Midbrain (tissue), 1 donor: Measurements from ENCODE around the gene L3MBTL4.
"Not testable (repeated sequence)": the region's sequence is repeated elsewhere in the genome, so short reads cannot be mapped to it uniquely, and the experiment has no call there.

Experiments
- DNase-seq: peaks from one replicate; lab custom pipeline; 2025; lab: John Stamatoyannopoulos, UW

Gene L3MBTL4

DNA sequence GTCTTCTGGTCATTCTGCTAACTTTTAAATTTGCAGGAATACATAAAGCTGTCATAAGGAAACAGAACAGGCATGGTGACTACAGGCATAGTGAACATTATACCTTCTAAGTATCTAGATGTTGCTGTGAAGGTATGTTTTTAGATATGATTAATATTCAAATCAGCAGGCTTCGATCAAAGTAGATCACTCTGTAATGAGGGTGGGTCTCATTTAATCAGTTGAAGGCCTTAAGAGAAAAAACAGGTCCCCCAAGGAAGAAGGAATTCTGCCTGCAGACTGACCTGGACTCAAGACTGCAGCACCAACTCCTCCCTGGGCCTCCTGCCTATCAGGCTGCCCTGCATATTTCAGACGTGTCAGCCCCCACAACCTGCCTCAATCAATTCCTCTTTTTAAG lies 104.0 kb downstream of the L3MBTL4 start:
- DNase-seq = no peak

- DNase-seq = no peak
Observed at GRCh38 chr18:6297875-6298274, 116.8 kb downstream of the L3MBTL4 start.

DNA sequence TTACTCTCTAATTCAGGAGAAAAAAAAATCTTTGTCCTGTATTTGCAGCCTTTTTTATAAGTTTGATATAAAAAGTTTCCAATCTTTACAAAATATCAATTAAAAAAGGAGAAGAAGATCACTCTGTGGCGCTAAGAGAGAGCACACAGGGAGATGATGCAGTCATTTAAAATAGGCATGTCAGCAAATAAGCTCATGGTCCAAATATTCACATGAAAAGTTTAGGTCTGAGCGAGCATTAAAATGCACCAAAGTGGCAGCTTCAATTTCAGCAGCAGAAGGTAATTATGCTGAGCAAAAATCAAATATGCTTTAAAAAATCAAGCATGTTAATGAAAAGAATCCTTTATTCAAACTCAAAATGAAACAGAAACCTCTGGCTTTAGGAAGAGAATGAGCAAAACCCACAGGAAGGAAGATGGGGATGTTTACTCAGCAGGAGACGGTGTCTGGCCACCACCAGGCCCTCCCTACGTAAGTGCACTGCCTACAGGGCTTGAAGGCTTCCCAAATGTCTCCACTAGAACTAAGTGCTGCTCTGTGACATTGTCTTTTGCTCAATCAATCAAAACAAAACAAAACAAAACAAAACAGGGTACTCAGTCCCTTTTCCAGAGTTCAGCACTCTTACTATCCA lies 120.4 kb downstream of the L3MBTL4 start:
- DNase-seq = peak; percentile 9

- no peak for DNase-seq
Observed at GRCh38 chr18:6289843-6290242, 124.9 kb downstream of the L3MBTL4 start.

DNA sequence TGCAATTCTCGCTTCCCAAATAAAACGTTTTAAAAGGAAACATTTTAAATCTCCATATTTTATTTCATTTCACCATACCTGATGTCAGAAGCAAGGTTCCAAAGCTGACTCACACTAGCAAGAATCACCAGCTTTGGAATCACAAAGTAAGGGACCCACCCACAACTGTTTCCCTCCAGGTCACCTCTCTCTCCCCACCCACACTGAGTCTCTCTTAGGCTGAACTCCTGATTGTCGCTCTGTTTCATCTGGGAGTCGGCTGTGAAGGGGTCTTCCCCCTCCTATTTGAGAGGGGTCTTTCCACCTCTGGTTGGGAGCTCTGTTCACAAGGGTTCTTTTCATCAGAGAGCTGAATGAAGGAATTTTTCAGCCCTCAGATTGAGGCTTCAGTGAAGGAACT lies 128.1 kb downstream of the L3MBTL4 start:
- DNase-seq = no peak

GRCh38 chr18:6284761-6285160 lies 129.9 kb downstream of the L3MBTL4 start:
- no peak for DNase-seq

- DNase-seq = no peak
Observed at GRCh38 chr18:6284300-6284699, 130.4 kb downstream of the L3MBTL4 start.

- peak; percentile 8 for DNase-seq
Observed at GRCh38 chr18:6281874-6282273, 132.8 kb downstream of the L3MBTL4 start.

GRCh38 chr18:6280211-6280743 lies 134.4 kb downstream of the L3MBTL4 start:
- no peak for DNase-seq

DNA sequence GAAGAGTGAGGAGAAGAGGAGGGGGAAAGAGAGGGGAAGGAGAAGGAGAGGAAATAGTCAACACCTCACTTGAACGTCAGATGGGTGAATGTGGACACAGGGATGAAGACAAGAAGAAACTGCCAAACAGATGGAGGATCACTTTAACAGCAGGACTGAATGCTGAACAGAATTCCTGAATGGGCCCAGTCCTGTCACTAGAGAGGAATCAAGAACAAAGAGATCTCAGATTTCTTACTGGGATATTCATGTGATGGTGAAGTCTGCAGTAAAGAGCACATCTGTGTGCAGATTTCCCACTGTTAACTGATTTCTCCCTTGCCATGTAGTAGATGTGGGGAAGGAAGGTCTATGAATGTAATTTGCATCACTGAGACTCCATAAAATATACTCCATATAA lies 135.4 kb downstream of the L3MBTL4 start:
- peak; percentile 22 for DNase-seq

DNA sequence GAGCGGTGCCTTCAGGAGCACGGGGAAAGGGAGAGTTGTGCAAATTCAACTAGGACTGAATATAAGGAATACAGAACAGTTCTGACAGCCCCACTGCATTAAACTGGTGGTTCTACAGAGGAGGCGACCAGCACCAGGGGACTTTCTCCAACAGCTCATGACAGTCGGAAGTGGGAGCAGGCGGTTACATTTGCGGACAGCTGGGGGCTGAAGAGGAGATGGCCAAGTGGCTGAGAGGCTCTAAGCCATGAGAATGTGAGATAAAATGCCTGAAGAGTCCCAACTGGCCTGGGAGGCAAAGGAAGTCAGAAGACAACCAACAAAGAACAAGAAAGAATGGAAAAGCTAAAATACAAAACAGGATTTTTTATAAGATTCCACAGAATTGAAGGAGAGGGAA lies 141.3 kb downstream of the L3MBTL4 start:
- DNase-seq = no peak

- DNase-seq = not testable (repeated sequence)
Observed at GRCh38 chr18:6272144-6272543, 142.6 kb downstream of the L3MBTL4 start.

DNA sequence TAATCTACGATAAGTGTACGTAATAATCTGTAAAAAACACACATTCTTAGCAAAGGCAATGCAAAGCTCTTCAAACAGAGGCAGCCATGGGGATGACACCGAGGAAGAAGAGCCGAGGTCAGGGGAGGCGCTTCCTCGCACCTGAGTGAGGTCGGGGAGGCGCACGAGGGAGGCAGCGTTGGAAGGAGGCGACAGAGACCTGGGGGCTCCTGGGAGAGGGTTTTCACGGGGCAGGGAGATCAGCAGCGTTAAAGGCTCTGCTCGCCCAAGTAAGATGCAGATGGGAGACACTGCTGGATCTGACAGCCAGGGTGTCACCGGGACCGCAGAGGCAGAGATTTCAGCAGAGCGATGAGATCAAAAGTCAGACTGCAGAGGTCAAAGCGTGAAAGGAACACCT lies 143.1 kb downstream of the L3MBTL4 start:
- no peak for DNase-seq

DNA sequence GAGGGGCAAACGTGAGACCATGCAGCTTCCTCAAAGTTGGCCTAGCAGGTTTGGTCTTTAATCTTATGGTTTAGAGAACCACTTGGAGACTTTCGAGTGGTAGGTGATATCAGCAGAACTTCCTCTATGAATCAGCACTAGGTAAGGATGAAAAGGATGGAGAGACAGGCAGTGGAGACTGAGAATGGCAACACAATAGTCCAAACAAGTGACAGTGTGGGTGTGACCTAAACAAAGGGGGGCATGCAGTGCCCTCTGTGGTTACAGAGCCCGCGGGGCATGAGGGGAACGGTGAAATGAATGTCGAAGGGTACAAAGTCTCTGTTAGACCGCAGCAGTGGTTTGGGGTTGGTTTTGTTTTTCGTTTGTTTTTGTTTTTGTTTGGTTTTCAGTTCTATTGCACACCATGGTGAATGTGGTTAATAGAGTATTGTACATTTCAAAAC lies 143.9 kb downstream of the L3MBTL4 start:
- DNase-seq = no peak

DNA sequence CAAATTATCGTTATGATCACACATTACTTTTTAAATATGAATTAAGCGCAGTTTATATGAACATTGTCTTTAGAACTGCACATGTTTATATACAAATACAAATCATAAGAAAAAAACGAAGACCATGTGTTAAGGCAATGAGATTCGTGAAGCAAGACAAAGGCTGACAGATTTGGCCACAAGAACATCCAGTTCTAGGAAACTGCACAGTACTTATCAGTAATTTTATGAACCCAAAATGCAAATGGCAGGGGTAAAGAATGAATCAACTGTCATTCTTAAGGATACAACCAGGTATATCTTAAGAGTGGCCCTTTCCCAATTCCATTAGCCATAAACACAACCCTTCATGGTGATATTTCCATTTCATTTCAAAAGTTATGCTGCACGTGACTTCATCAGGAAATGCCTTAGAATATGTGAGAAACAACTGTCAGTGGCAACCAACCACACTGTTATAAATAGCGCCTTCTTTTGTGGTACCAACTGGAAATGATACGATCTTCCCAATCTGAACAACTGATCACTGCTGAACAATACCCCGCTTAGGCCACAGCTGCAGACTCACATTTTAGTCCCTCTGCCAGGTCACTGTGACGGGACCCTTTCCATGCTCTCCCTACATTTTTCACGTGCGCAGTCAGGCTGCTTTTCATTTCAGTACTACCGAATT lies 144.9 kb downstream of the L3MBTL4 start:
- DNase-seq = no peak

GRCh38 chr18:6266212-6266611 lies 148.5 kb downstream of the L3MBTL4 start:
- no peak for DNase-seq

DNA sequence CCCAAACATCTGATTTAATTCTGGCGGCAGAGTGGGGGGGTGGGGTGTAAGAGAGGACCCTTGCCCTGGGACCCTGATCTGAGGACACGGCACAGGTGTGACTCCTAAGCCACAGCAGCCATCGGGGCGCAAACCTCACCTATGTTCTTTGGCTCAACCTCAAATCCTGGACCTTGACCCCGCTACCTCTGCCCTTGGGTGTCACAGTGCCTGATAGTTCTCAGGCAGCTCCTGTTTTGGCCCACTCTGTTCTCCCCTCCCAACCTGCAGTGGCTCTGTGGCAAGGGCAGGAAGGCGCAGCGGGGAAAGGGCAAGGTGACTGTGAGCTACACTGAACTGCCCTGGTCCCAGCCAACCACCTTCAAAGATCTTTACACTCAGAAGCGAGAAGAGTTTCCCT lies 152.8 kb downstream of the L3MBTL4 start:
- no peak for DNase-seq

GRCh38 chr18:6259324-6259723 lies 155.4 kb downstream of the L3MBTL4 start:
- not testable (repeated sequence) for DNase-seq

- DNase-seq = no peak
Observed at GRCh38 chr18:6257950-6258349, 156.8 kb downstream of the L3MBTL4 start.

- peak; percentile 8 for DNase-seq
Observed at GRCh38 chr18:6256521-6256920, 158.2 kb downstream of the L3MBTL4 start.

GRCh38 chr18:6255886-6256285 lies 158.8 kb downstream of the L3MBTL4 start:
- no peak for DNase-seq

- DNase-seq = peak; percentile 18
Observed at GRCh38 chr18:6255116-6255705, 159.5 kb downstream of the L3MBTL4 start.

- DNase-seq = no peak
Observed at GRCh38 chr18:6254456-6254855, 160.3 kb downstream of the L3MBTL4 start.
